NB4 (cell line): ENCODE results near the gene PLEKHG4B.

ENCODE experiments used
- DNase-seq: peaks from one replicate; pipeline ENCODE4 v3.0.0; 2010; ENCODE audit warnings: low read depth
- H3K4me3 ChIP-seq: one replicate; pipeline ENCODE4 v1.5.1; 2011; ENCODE audit warnings: mild to moderate bottlenecking, low read depth, low read length, moderate library complexity
- MYC ChIP-seq: IDR thresholded peaks from 2 replicates; pipeline ENCODE4 v1.6.1; 2011; ENCODE audit warnings: low read depth, low read length
- POLR2A ChIP-seq: IDR thresholded peaks from 2 replicates; pipeline ENCODE4 v1.6.1; 2011; ENCODE audit warnings: mild to moderate bottlenecking; ENCODE audit not compliant: insufficient read length; ENCODE audit errors: extremely low read depth
- TF ChIP-seq, protein P1 (sequence below): IDR thresholded peaks from one replicate; pipeline ENCODE4 v1.5.1; 2012; ENCODE audit warnings: low read depth, low read length
- TF ChIP-seq, protein P2 (sequence below): IDR thresholded peaks from 2 replicates; pipeline ENCODE4 v1.6.1; 2011; ENCODE audit warnings: low read depth, low read length

Gene PLEKHG4B

DNA sequence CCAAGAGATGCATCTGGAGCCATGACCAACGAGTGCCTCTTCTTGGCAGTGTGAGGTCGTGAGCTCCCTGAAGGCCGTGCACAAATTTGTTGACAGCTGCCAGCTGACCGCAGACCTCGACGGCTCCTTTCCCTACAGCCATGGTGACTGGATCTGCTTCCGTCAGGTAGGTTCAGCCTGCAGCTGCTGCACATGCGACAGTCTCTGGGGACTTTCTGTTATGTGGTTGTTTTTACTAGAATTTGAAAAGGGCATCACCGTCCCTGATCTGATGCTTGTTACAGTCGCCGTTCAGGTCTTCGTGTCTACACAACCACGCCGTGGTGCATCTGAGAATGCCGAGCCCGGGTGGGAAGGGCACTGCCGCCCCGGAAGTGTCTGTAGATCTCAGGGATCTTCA, 62.9 kb downstream of the PLEKHG4B start:
- DNase-seq, result no peak
- TF ChIP-seq, protein P1, sequence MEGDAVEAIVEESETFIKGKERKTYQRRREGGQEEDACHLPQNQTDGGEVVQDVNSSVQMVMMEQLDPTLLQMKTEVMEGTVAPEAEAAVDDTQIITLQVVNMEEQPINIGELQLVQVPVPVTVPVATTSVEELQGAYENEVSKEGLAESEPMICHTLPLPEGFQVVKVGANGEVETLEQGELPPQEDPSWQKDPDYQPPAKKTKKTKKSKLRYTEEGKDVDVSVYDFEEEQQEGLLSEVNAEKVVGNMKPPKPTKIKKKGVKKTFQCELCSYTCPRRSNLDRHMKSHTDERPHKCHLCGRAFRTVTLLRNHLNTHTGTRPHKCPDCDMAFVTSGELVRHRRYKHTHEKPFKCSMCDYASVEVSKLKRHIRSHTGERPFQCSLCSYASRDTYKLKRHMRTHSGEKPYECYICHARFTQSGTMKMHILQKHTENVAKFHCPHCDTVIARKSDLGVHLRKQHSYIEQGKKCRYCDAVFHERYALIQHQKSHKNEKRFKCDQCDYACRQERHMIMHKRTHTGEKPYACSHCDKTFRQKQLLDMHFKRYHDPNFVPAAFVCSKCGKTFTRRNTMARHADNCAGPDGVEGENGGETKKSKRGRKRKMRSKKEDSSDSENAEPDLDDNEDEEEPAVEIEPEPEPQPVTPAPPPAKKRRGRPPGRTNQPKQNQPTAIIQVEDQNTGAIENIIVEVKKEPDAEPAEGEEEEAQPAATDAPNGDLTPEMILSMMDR, result no peak
- no peak for TF ChIP-seq POLR2A
- TF ChIP-seq MYC, result no peak
- TF ChIP-seq, protein P2, sequence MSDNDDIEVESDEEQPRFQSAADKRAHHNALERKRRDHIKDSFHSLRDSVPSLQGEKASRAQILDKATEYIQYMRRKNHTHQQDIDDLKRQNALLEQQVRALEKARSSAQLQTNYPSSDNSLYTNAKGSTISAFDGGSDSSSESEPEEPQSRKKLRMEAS, result no peak
- no peak overlapping the region for H3K4me3 ChIP-seq

DNA sequence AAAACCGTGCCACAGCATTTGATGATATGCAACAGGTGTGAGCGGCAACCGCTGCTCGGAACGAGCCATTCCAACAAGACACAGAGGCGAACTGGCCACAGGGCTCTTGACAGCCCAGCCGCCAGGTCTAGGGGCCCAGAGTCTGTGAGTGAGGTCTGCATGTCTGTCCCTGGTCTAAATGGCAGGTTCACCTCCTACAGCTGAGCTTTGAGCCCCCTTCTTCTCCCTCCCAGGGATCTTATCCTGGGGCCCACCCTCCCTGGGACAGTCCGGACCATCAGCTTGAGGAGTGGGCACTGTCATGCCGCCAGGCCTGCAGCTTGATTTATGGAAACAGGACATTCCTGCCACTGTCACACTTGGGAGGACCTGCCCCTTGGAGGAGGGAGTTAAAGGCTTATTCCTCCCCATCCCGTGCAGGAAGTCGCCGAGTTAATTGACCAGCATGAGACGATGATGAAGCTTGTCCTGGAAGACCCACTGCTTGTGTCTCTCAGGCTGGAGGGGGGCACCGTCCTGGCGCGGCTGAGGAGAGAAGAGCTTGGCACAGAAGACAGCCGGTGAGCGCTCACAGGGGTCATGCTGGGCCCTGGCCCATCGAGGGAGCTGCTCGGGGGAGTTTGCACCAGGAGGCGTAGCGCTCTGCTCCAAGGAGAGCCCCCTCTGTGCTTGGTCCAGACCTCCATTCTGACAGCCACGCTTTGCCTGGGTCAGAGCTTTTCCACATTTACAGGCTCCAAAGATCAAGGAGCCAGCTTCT, 63.9 kb downstream of the PLEKHG4B start:
- no peak overlapping the region for H3K4me3 ChIP-seq
- DNase-seq, result no peak
- TF ChIP-seq, protein P2, result no peak
- TF ChIP-seq POLR2A, result no peak
- TF ChIP-seq, protein P1, result no peak
- TF ChIP-seq MYC, result no peak

DNA sequence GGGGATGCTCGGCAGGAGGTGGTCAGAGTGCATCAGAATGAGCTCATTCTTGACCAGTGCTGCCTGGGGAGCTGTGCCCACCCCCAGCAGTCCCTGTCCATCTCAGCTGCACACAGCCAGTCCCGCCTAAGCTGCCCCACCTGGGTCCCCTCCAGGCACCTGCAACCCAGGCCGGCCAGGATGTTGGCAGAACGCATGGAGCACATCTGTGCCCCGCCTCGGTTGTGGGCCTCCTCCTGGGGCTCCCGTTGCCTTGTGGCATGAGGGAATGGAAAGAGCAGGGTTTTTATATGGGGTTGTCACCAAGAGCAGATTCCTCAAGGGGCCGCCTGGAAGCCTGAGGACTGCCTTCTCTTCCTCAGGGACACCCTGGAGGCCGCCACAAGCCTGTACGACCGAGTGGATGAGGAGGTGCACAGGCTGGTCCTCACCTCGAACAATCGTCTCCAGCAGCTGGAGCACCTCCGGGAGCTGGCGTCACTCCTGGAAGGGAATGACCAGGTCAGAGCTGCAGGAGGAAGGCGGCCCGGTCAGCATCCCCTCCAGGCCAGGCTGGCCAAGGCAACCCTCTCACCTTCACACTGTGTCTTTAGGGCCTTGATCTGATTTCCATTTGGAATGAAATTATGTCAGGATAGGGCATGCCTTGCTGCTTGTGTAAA, 64.6 kb downstream of the PLEKHG4B start:
- TF ChIP-seq, protein P1, result no peak
- TF ChIP-seq POLR2A (no peak), MYC (no peak)
- TF ChIP-seq, protein P2, result no peak
- no peak for DNase-seq
- no peak overlapping the region for H3K4me3 ChIP-seq

DNA sequence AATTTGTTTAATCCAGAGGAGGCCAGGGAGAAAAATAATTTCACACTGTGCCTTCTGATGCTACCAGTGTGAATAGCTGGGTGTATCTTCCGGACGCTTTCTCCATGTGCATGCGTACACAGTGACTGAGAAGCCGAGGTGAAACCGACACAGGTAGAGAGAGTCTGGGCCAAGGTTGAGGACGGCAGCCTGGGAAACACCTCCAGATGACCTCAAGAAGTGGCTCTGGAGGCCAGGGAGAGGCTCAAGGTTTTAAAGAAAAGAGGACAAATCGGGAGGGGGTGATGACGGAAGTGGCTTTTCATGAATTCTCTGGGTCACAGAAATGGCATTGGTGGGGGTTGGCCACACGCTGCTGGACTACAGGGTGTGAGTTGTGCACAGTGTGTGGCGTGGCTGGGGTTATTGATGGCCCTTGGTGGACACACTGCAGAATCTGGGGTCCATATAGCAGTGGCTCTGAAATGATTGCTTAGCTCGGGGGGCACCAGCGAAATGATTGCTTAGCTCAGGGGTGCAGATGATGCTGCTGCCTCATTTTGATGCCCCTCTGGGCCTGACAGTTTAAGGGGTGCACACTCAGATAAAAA, 65.3 kb downstream of the PLEKHG4B start:
- no peak for DNase-seq
- H3K4me3 ChIP-seq, result no peak overlapping the region
- TF ChIP-seq, protein P1, result no peak

DNA sequence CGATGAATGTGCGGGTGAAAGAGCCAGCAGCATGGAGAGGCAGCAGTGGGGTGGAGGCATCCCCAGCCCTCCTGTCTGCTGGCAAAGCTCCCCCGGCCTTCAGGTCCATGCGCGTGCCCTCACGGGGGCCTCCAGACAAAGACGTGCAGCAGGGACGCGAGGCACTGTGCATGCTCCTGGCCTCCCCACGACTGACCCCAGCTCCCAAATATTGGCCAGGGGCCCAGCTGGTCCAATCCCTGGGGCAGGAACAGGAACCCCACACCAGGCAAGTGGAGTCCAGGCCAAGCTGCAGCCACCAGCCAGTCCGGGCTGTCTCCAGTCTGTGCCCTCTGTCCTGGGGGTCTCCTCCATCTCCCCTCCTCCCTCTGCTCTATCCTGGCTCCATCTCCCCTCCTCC, 65.8 kb downstream of the PLEKHG4B start:
- H3K4me3 ChIP-seq, result no peak overlapping the region
- TF ChIP-seq MYC (no peak), POLR2A (no peak)
- TF ChIP-seq, protein P2, result no peak
- TF ChIP-seq, protein P1, result no peak
- no peak for DNase-seq
